Activated naive CD8-positive, alpha-beta T cell (primary cell): ENCODE measurements around the gene PTPN3.

Source experiments
- H3K27ac Mint-ChIP-seq: one replicate; pipeline ENCODE4 v1.8.0; 2021; ENCODE audit warnings: mixed read lengths
- H3K27me3 Mint-ChIP-seq: one replicate; pipeline ENCODE4 v1.8.0; 2021; ENCODE audit warnings: mixed read lengths
- H3K36me3 Mint-ChIP-seq: one replicate; pipeline ENCODE4 v1.8.0; 2021; ENCODE audit warnings: mixed read lengths
- H3K4me1 Mint-ChIP-seq: one replicate; pipeline ENCODE4 v1.8.0; 2021; ENCODE audit warnings: low read depth, mixed read lengths
- H3K4me3 Mint-ChIP-seq: one replicate; pipeline ENCODE4 v1.8.0; 2021; ENCODE audit warnings: mild to moderate bottlenecking, mixed read lengths
- H3K9me3 Mint-ChIP-seq: one replicate; pipeline ENCODE4 v1.8.0; 2021; ENCODE audit warnings: low read depth, mixed read lengths

PTPN3 gene

GRCh38 chr9:109475526-109475925 is 22.6 kb downstream of the PTPN3 start:
- no peaks in the 10 kb centered on the region for H3K9me3 Mint-ChIP-seq
- no peak overlapping the region for H3K27ac Mint-ChIP-seq
- H3K4me3 Mint-ChIP-seq: no peak overlapping the region
- peaks cover 1% of the 10 kb centered on the region for H3K27me3 Mint-ChIP-seq
- no peaks in the 10 kb centered on the region for H3K36me3 Mint-ChIP-seq
- H3K4me1 Mint-ChIP-seq: no peaks in the 10 kb centered on the region

- peaks cover 1% of the 10 kb centered on the region for H3K27me3 Mint-ChIP-seq
- H3K4me1 Mint-ChIP-seq: no peaks in the 10 kb centered on the region
- no peak overlapping the region for H3K27ac Mint-ChIP-seq
- H3K4me3 Mint-ChIP-seq: no peak overlapping the region
- no peaks in the 10 kb centered on the region for H3K36me3 Mint-ChIP-seq
- no peaks in the 10 kb centered on the region for H3K9me3 Mint-ChIP-seq
Observed at GRCh38 chr9:109474944-109475343, 23.2 kb downstream of the PTPN3 start.

GRCh38 chr9:109474170-109474569 is 23.9 kb downstream of the PTPN3 start:
- Mint-ChIP-seq H3K4me3 (no peak overlapping the region), H3K9me3 (no peaks in the 10 kb centered on the region), H3K27me3 (peaks cover 1% of the 10 kb centered on the region), H3K36me3 (no peaks in the 10 kb centered on the region), H3K27ac (no peak overlapping the region), H3K4me1 (no peaks in the 10 kb centered on the region)

GRCh38 chr9:109473329-109473728 is 24.8 kb downstream of the PTPN3 start:
- H3K27me3 Mint-ChIP-seq: no peaks in the 10 kb centered on the region
- no peak overlapping the region for H3K4me3 Mint-ChIP-seq
- no peaks in the 10 kb centered on the region for H3K9me3 Mint-ChIP-seq
- no peaks in the 10 kb centered on the region for H3K4me1 Mint-ChIP-seq
- no peak overlapping the region for H3K27ac Mint-ChIP-seq
- no peaks in the 10 kb centered on the region for H3K36me3 Mint-ChIP-seq

- Mint-ChIP-seq H3K9me3 (no peaks in the 10 kb centered on the region), H3K4me3 (no peak overlapping the region), H3K4me1 (no peaks in the 10 kb centered on the region), H3K27me3 (no peaks in the 10 kb centered on the region), H3K36me3 (no peaks in the 10 kb centered on the region), H3K27ac (no peak overlapping the region)
Observed at GRCh38 chr9:109471475-109472393, 26.4 kb downstream of the PTPN3 start.

- Mint-ChIP-seq H3K4me1 (no peaks in the 10 kb centered on the region), H3K36me3 (no peaks in the 10 kb centered on the region), H3K9me3 (no peaks in the 10 kb centered on the region), H3K27ac (no peak overlapping the region), H3K27me3 (no peaks in the 10 kb centered on the region), H3K4me3 (no peak overlapping the region)
Observed at GRCh38 chr9:109469646-109470358, 28.3 kb downstream of the PTPN3 start.

GRCh38 chr9:109468927-109469326 is 29.2 kb downstream of the PTPN3 start:
- Mint-ChIP-seq H3K27ac (no peak overlapping the region), H3K27me3 (no peaks in the 10 kb centered on the region), H3K4me3 (no peak overlapping the region), H3K9me3 (no peaks in the 10 kb centered on the region), H3K4me1 (no peaks in the 10 kb centered on the region), H3K36me3 (no peaks in the 10 kb centered on the region)

- H3K36me3 Mint-ChIP-seq: no peaks in the 10 kb centered on the region
- H3K27me3 Mint-ChIP-seq: no peaks in the 10 kb centered on the region
- no peak overlapping the region for H3K27ac Mint-ChIP-seq
- no peak overlapping the region for H3K4me3 Mint-ChIP-seq
- no peaks in the 10 kb centered on the region for H3K9me3 Mint-ChIP-seq
- H3K4me1 Mint-ChIP-seq: no peaks in the 10 kb centered on the region
Observed at GRCh38 chr9:109467936-109468335, 30.2 kb downstream of the PTPN3 start.

GRCh38 chr9:109466623-109467590 is 31.2 kb downstream of the PTPN3 start:
- Mint-ChIP-seq H3K27ac (no peak overlapping the region), H3K4me3 (no peak overlapping the region)

GRCh38 chr9:109463924-109464625 is 34.0 kb downstream of the PTPN3 start:
- Mint-ChIP-seq H3K36me3 (no peaks in the 10 kb centered on the region), H3K9me3 (no peaks in the 10 kb centered on the region), H3K27me3 (peaks cover 3% of the 10 kb centered on the region), H3K4me3 (no peak overlapping the region), H3K27ac (no peak overlapping the region), H3K4me1 (no peaks in the 10 kb centered on the region)

More at GRCh38 chr9:109466623-109467590, 31.2 kb downstream of the PTPN3 start:
- no peaks in the 10 kb centered on the region for H3K9me3 Mint-ChIP-seq
- H3K36me3 Mint-ChIP-seq: no peaks in the 10 kb centered on the region
- peaks cover 1% of the 10 kb centered on the region for H3K27me3 Mint-ChIP-seq
- no peaks in the 10 kb centered on the region for H3K4me1 Mint-ChIP-seq

GRCh38 chr9:109460576-109460975 is 37.5 kb downstream of the PTPN3 start:
- no peak overlapping the region for H3K27ac Mint-ChIP-seq
- no peaks in the 10 kb centered on the region for H3K9me3 Mint-ChIP-seq
- no peak overlapping the region for H3K4me3 Mint-ChIP-seq
- no peaks in the 10 kb centered on the region for H3K36me3 Mint-ChIP-seq
- peaks cover 8% of the 10 kb centered on the region for H3K27me3 Mint-ChIP-seq
- H3K4me1 Mint-ChIP-seq: no peaks in the 10 kb centered on the region

- Mint-ChIP-seq H3K27ac (no peak overlapping the region), H3K27me3 (peaks cover 12% of the 10 kb centered on the region), H3K36me3 (no peaks in the 10 kb centered on the region), H3K9me3 (no peaks in the 10 kb centered on the region), H3K4me3 (no peak overlapping the region), H3K4me1 (no peaks in the 10 kb centered on the region)
Observed at GRCh38 chr9:109459423-109459822, 38.7 kb downstream of the PTPN3 start.

- H3K27ac Mint-ChIP-seq: no peak overlapping the region
- H3K4me3 Mint-ChIP-seq: no peak overlapping the region
- no peaks in the 10 kb centered on the region for H3K36me3 Mint-ChIP-seq
- no peaks in the 10 kb centered on the region for H3K4me1 Mint-ChIP-seq
- H3K9me3 Mint-ChIP-seq: no peaks in the 10 kb centered on the region
- H3K27me3 Mint-ChIP-seq: peaks cover 14% of the 10 kb centered on the region
Observed at GRCh38 chr9:109458453-109459211, 39.5 kb downstream of the PTPN3 start.
